GM18511 (cell line): ENCODE measurements around the gene UBE2D1.

ENCODE experiments used
- ATAC-seq: cut with Tn5 transposase; IDR thresholded peaks from one replicate; pipeline ENCODE4 v1.9.1; 2021; ENCODE audit warnings: mild to moderate bottlenecking, moderate library complexity; ENCODE audit not compliant: unreplicated experiment

The UBE2D1 gene

DNA sequence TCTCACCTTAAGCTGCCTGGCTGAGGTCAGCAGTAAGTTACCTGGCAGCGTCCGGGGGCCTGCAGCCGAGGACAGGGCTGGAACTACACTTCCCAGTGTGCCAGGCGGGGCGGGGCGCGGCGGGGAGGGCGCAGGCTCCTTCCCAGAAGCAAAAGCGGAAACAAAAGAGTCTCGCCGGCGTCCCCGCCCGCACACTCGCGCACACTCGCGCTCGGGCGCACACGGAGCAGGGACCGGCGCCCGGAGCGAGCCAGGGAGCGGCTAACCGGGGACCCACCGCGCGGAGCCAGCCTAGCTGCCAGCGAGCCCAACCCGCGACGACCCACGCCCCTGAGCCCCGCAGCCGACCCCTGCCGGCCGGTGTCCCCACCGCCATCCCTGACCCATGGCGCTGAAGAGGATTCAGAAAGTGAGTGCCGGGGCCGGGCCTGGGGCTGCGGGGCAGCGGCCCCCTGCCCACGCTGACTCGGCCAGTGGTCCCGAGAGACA, at the start of gene UBE2D1:
TSS of gene UBE2D1 (plus strand) at position 190 of the 489 bp plus-strand sequence. CDS start at position 386, 196 bp downstream.
- ATAC-seq = peak; percentile 97

DNA sequence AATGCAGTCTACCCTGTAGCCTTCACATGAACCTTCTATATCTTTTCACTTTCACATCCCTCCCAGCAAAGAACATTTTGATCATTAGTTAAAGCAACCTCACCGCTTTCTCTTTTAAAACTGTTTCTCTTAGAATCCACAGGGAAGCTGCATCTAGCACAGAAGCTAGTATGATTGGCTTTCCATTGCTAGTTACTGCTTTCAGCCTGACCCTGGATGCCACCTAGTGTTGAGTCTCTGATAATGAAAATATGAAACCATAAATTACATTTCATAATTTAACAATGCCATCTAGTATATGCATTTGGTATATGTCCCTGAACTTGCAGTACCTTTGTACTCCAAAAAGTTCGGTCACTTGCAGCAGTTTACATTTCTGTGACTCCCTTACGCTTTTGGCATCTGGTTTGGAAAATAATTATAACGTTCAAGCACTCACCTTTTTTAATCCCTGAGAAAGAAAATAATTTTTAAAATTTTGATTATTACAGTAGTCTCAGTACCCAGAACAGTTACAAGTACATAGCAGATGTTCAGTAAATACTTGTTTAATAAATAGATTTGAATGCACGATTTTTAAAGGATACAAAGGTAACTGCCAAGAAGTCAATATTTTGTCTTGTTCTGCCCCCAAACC, 43.1 kb upstream of the UBE2D1 start:
- peak; percentile 89 for ATAC-seq

DNA sequence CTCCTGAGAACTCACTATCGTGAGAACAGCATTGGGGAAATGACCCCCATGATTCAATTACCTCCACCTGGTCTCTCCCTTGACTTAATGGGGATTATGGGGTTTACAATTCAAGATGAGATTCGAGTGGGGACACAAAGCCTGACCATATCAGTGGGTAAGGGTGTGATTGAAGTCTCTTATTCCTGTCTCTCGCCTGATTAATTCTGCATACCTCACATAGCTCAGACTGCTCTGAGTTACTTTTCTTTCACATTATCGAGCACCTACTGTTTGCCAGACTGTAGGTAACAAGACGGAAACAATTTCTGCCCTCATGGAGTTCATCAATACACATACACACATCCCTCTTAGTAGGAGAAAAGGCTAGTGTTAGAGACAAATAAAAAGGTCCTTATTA, 40.8 kb upstream of the UBE2D1 start:
- ATAC-seq = no peak

DNA sequence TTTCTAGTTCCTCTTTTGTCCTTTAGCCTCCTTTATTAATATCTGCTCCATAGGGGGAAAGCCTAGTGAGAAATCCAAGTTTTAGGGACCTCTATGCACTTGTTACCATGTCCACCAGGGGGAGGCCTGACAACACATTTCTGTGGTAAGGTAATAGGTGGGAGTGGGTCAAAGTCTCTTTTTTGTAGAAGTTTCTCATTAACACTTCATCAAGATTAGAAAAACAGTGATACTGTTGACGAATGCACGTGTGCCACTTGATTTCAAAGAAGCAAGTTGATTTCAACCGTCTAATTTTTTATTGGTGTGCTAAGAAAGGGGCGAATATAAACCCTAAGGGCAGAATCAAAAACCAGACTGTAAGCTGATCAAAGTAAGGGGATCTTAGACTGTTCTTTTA, 35.2 kb upstream of the UBE2D1 start:
- peak; percentile 97 for ATAC-seq

DNA sequence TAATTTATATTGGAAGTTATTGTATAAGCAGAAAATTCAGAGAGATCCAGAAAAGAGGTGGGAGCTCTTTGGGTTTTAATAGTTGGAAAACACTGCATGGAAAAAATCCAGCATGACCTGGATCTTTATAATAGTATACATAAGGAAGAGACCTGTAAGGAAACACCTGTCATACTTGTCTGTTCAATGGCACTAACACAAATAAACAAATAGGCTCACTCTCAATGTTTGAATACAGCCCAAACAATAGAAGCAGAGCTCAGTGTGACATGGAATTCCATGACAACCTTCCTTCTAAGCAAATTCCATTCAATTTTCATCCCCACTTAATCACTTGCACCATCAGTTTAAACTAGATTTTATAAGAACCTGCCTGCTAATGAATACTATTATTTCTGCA, 34.1 kb upstream of the UBE2D1 start:
- ATAC-seq = no peak

DNA sequence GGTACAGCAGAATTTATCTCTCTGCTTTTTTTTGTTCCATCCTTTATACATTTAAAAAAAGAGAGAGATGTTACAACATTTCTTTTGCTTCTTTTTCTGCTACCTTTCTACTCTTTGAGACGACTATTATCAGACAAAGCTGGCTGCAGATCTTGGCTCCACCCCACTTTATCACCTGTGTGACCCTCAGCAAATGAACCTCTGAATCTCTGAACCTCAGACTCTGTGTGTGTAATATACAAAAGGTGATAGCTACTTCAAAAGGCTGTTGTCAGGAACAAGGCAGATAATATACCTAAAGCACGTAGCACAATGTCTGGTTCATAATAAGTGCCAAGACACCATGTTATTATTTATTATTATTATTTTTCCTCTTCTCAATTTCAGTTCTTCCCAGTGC, 32.6 kb upstream of the UBE2D1 start:
- ATAC-seq = no peak

DNA sequence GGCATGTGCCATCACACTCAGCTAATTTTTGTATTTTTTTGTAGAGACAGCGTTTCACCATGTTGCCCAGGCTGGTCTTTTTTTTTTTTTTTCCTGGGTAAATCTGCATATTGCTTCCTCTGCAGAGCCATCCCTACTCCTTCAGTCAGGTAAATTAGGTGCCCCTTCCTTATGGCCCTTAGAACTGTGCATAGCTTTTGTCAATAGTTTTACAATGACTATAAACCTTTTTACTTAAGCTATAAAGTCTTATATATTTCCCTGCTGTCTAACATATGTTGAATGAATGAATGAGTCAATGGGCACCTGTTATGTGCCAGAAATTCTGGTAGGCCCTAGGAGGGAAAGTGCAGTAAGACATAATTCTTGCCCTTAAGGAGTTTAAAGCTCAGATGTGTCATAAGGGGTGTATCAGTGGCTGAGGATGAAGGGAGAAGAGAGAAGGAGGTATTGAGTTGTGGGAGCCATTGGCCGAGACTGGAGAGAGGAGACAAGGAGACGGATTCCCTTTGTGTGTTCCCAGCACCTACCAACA, 30.6 kb upstream of the UBE2D1 start:
- ATAC-seq = no peak

DNA sequence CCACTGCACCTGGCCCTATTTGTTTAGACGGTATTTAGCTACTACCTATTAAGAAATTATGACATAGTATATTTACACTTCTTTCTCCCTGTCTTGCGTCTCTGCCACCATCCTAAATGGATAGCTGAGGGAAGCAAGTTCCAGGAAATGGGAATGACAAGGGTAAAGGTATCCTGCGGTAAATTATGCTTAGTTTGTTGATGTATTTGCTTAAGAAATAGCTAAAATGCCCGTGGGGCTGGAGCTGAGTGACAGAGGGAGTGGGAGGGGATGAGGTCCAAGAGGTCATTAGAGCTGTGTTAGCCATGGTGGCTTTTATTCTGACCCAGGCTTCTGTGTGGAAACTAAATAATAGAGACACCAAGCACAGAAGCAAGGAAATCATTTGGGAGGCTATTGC, 29.0 kb upstream of the UBE2D1 start:
- no peak for ATAC-seq

DNA sequence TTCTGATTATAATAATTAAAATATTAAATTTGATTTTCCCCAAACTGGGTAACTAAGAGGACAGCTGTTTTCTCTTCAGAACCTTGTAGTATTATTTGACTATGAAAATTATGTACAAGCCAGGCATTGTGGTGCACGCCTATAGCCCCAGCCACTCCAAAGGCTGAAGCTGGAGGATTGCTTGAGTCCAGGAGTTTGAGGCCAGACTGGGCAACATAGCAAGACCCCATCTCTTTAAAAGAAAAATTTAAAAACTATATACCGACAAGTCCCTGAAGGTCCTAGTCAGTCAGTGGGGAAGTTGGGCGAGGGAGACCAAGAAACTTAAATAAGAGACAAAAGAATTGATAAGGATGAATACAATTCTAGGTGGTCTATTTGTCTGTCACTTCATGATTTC, 27.1 kb upstream of the UBE2D1 start:
- no peak for ATAC-seq

DNA sequence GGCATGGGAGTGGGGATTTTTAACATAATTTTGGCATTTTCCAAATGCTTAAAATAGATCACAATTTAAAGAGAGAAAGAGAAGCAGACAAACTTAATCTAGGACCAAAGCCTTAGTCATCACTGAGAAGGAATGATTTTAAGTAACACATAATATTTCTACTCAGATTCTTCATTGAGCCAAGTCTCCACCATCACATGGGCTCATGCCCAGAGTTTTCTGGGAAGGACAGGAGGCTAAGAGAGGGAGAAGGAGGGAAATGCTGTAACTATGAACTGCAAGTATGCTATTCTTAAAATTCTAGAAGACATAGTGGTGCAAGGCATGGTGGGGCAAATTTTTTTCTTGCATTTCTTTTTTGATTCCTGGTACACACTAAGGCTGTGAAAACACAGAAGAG, 23.8 kb upstream of the UBE2D1 start:
- ATAC-seq = no peak

DNA sequence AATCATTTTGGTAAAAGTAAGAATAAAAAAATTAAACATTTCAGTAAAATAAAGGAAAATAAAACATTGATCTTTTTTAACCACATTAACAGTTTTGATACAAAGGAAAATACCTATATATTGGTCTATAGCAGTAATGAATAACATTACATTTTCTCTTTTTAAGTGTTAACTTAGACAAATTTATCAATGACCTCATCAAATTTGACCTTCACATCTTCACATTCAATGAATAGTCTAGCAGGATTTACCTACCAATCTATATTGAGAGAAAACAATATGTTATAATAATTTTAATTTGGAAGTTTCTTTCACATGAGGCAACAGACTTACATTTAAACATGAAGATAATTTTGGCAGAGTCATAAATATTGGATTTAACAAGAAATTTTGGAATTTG, 17.9 kb upstream of the UBE2D1 start:
- ATAC-seq = no peak

DNA sequence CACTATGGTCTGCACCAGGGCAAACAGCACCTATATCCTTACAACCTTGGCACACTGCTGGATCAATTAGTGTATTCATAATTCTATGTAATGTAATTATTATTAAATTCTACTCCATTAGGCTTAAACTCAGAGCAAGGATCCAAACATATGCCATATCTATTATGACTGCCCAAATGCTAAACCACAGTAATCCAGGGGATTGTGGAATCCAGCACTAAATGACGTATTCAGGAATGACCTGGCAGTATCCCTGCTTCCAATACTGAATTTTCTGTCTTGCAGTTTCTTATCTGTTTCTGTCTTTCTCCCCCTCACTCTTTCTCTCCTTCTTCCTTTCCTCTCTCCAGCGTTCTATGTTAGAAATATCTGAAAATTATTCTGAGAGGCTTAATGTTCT, 16.5 kb upstream of the UBE2D1 start:
- no peak for ATAC-seq

DNA sequence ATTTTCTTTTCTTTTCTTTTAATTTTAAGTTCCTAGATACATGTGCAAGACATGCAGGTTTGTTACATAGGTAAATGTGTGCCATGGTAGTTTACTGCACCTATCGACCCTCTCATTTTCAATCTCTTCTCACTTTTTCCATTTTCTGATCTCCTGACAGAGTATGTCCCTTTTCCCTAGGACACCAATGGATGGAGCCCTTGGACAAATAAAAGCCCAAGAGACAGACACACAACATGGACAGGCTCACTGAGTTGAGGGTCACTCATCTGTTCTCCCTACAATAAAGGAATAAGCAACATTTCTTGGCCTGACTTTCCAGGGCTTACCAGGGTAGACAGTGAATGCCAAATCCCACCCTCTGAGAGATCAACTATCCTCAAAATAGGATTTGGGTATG, 15.2 kb upstream of the UBE2D1 start:
- no peak for ATAC-seq

DNA sequence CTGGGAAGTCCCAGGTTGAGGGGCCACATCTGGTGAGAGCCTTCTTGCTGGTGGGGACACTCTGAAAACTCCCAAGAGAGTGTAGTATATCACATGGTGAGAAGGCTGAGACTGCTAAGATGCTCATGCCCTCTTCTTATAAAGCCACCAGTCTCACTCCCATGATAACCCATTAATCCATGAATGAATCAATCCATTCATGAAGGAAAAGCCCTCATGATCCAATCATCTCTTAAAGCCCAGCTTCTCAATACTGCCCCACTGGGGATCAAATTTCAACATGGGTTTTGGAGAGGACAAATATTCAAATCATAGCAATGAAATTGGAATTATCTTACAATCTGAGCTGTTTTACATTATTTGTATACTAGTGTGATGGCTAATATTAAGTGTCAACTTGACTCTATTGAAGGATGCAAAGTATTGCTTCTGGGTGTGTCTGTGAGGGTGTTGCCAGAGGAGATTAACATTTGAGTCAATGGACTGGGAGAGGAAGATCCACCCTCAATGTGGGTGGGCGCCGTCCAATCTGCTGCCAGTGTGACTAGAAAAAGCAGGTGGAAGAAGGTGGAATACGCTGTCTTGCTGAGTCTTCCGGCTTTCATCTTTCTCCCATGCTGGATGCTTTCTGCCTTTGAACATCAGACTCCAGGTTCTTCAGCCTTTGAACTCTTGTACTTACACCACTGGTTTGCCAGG, 14.3 kb upstream of the UBE2D1 start:
- ATAC-seq = no peak

DNA sequence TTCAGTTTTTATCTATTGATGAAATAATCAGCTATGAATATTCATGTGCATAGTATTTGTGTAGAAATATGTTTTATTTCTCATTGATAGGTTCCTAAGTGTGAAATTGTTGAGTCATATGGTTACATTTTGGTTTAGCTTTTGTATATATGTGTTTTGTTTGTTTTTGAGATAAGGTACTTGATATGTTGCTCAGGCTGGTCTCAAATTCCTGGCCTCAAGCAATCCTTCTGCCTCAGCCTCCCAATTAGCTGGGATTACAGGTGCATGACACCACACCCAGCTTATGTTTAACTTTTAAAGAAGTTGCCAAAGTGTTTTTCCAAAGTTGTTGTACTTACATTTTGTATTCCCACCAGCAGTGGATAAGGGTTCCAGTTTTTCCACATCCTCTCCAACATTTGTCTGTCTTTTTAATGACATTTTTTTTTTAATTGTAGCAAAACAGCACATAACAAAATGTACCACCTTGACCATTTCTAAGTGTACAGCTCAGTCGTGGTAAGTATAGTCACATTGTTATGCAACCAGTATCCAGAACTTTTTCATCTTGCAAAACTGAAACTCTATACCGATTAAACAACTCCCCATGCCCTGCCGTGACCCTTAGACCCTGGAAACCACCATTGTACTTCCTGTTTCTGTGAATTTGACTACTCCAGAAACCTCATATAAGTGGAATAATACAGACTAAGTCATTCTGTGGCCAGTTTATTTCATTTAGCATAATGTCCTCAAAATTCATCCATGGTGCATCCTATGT, 12.6 kb upstream of the UBE2D1 start:
- ATAC-seq = peak; percentile 93

DNA sequence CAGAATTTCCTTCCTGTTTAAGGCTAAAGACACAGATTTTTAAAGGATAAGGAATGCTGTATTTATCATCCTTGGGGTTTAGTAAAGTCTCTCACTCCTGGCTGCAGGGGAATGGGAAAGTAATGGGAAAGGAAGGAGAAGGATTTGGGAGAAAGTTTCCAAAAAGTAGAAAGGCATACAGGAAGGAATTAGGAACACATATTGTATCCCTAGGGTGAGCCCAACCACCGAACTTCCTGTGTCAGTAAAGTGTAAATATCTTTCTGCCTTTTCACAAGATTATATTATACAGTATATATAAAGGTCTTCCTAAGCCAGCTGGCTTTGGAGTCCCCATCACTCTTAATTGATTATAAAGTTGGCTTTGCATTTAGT, 12.0 kb upstream of the UBE2D1 start:
- ATAC-seq = peak; percentile 26

DNA sequence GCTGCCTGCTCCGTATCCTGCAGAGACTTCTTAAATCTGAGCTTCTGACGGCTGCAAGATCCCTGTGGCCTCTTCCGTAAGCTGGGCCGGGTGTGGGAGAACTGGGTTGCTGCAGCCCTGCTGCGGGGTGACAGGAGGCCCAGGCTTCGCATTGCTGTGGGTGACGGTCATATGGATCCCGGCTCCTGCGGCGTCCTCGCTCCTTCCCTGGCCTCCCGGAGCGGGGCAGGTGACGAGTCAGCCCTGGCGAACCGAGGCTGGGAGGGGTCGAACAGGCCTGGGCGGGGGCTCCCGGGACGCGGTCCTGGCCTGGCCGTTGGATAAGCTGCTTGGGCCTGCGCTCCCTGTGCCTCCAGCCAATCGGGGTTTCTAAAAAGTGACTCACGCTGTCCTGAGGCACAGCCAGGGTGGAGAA, 7.8 kb upstream of the UBE2D1 start:
- ATAC-seq = no peak

DNA sequence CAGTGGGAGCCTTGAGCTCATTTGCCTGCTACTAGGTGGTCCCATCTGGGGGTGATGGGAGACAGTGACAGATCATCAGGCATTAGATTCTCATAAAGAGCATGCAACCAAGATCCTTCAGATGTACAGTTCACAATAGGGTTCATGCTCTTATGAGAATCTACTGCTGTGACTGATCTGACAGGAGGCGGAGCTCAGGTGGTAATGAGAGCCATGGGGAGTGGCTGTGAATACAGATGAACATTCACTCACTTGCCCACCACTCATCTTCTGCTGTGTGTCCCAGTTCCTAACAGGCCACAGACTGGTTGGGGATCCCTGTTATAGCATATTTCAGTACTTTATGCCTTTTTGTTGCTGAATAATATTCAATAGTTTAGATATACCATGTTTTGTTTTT, 6.6 kb upstream of the UBE2D1 start:
- no peak for ATAC-seq

DNA sequence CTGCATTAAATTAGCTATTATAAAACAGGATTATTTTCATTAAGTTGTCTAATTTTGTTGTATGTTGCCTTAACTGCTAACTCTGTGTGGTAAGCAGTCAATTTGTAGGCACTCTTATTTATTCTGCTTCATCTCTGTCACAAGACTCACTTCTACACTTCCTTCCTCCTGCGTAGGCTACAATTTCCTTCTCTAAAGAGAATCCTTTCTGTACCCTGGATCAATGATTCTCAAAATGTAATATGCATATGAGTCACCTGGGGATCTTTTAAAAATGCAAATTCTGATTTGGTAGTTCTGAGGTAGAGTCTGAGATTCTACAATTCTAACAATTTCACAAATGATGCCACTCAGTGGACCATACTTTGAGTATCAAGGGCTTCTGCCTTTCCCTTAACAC, 4.4 kb upstream of the UBE2D1 start:
- no peak for ATAC-seq

DNA sequence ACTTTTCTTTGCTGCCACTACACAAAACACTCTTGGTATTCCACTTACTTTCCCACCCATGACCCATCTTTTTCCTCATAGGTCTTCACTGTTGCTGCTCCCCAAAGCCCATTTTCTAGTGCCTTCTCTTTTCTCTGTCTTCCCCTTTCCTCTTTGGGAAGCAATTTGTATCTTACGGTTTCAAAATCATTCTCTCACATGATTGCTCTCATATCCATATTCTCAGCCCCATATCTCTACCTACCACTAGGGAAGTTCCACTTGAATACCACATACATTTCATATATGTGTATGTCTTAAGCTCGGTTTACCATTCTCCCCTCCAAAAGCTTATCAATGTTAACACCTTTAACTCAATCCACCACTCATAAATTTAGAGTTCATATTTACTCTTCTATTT, 3.2 kb upstream of the UBE2D1 start:
- no peak for ATAC-seq

DNA sequence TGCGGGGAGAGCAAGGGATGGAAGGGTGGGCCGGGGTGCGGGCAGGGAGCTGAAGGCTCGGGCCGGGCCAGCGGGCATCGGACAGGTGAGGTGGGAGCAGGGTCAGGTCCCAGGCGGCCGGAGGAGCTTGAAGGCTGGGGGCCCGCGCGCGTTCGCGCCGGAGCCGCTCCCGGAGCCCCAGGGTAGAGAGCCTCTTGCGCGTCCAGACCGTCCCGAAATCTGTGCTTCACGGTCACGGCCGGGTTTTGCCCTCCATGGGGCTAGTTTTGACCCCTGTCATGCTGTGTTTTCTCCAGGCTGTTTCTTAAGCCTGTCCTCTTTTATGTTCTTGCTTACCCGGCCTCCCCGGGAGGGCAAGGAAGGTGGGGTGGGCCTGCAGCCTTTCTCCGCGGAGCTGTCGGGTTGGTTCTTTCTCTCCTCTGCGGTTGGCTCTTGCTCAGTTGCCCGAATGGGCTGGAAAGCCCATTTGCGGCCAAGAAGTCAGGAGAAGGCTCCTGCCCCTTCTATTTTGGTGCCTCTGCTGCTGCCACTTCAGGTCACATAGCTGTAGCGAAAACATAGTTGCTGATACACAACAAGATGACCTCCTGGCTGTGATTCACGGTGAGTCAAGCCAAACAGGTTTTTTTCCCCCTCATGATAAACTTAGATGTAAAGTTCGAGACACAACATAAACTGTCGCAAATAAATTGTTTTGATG, 650 bp downstream of the UBE2D1 start:
- ATAC-seq = peak; percentile 62
